GM12878 (cell line): ENCODE results near the gene CNOT3. TPM values are rescaled to one million over a fixed set of nuclear protein-coding genes. Genes with fewer than 3 reads are reported as not detected.
A peak's percentile ranks its signal among the peaks of the same experiment; 100 is the strongest.

Experiments
- ATAC-seq: fragments of 200-7000 bp; cut with Tn5 transposase; 3 replicates; pipeline ENCODE4 v1.9.1; 2020; ENCODE audit warnings: mild to moderate bottlenecking, moderate library complexity
- BruUV-seq: library from RNA; stranded (reverse); fragments of 400-500 nt; replicated peaks from 2 replicates; lab custom pipeline; 2021; lab: Mats Ljungman, UMichigan
- CTCF ChIA-PET: fragments of 300-600 bp; sonication (Branson Sonifier 250); formaldehyde crosslinking; extraction: SDS; loops from one replicate; lab custom pipeline; 2021; ENCODE audit warnings: inconsistent platforms; lab: Yijun Ruan, JAX
- POLR2A ChIA-PET: fragments of 350-600 bp; formaldehyde crosslinking; extraction: SDS; loops from one replicate; lab custom pipeline; 2021; ENCODE audit warnings: inconsistent platforms; lab: Charles Lee
- RAD21 ChIA-PET: fragments of 300-600 bp; sonication (Branson Sonifier 250); formaldehyde crosslinking; loops from one replicate; lab custom pipeline; 2023; ENCODE audit warnings: antibody characterized with exemption; ENCODE audit not compliant: unreplicated experiment; lab: Charles Lee
- SMC1A ChIA-PET: fragments of 300-600 bp; sonication (Branson Sonifier 250); formaldehyde crosslinking; loops from one replicate; lab custom pipeline; 2023; ENCODE audit not compliant: unreplicated experiment, uncharacterized antibody; lab: Charles Lee
- DNase-seq: peaks from one replicate; pipeline ENCODE4 v3.0.0-alpha.2; 2011; ENCODE audit warnings: low read depth, low spot score
- FAIRE-seq: peaks from 3 replicates; lab custom pipeline; 2011; peaks lifted over from hg19 to GRCh38; lab: Jason Lieb, UNC
- H2AFZ ChIP-seq: 2 replicates; pipeline ENCODE4 v1.6.0; 2011; ENCODE audit warnings: low read depth, low read length, control low read depth; ENCODE audit not compliant: control insufficient read depth
- H3K27ac ChIP-seq: 2 replicates; pipeline ENCODE4 v1.5.1; 2011; ENCODE audit warnings: control low read depth; ENCODE audit not compliant: control insufficient read depth, insufficient read depth
- H3K27me3 ChIP-seq, 2 experiments: replicated peaks in 1 of 2; 2 replicates each; pipeline versions ENCODE4 v1.6.0 to v1.6.1; 2011; ENCODE audit warnings: low read length in 1 of 2; ENCODE audit not compliant: control insufficient read depth in 2 of 2, insufficient read depth in 2 of 2
- H3K36me3 ChIP-seq, 2 experiments: 2 replicates each; pipeline ENCODE4 v1.5.1; 2011; ENCODE audit warnings: low read length in 1 of 2; ENCODE audit not compliant: control insufficient read depth in 2 of 2, insufficient read depth in 2 of 2
- H3K4me1 ChIP-seq: 2 replicates; pipeline ENCODE4 v1.6.1; 2011; ENCODE audit warnings: mild to moderate bottlenecking, low read length, moderate library complexity, mixed read lengths; ENCODE audit not compliant: control insufficient read depth, insufficient read depth
- H3K4me2 ChIP-seq: 2 replicates; pipeline ENCODE4 v1.6.0; 2011; ENCODE audit warnings: control low read depth; ENCODE audit not compliant: control insufficient read depth, insufficient read depth
- H3K4me3 ChIP-seq: fragments of 200-600 bp; sonication (generic); 2 replicates; pipeline ENCODE4 v1.5.1; 2016
- H3K79me2 ChIP-seq: 2 replicates; pipeline ENCODE4 v1.6.0; 2011; ENCODE audit warnings: low read length; ENCODE audit not compliant: control insufficient read depth, insufficient read depth
- H3K9ac ChIP-seq: 2 replicates; pipeline ENCODE4 v1.8.0; 2011; ENCODE audit warnings: low read length, control low read depth, mixed read lengths; ENCODE audit not compliant: control insufficient read depth, insufficient read depth
- H3K9me3 ChIP-seq: replicated peaks from 3 replicates; pipeline ENCODE4 v1.5.1; 2011; ENCODE audit warnings: mild to moderate bottlenecking, low read length; ENCODE audit not compliant: control insufficient read depth, insufficient read depth
- H4K20me1 ChIP-seq: 2 replicates; pipeline ENCODE4 v1.6.0; 2011; ENCODE audit not compliant: control insufficient read depth, insufficient read depth
- BACH1 ChIP-seq: fragments of 450-650 bp; IDR thresholded peaks from 2 replicates; pipeline ENCODE4 v1.6.1; 2017; ENCODE audit warnings: mild to moderate bottlenecking, borderline replicate concordance
- CBX3 ChIP-seq: fragments of 200-600 bp; sonication (generic); IDR thresholded peaks from 2 replicates; pipeline ENCODE4 v1.6.1; 2016; ENCODE audit warnings: low read depth, borderline replicate concordance
- CHD1 ChIP-seq: IDR thresholded peaks from 2 replicates; pipeline ENCODE4 v1.6.1; 2012; ENCODE audit warnings: low read depth, low read length, improper control_type of control experiment
- CREM ChIP-seq: IDR thresholded peaks from 2 replicates; pipeline ENCODE4 v1.6.1; 2014; ENCODE audit warnings: antibody characterized with exemption, low read depth
- HDGF ChIP-seq: fragments of 450-650 bp; IDR thresholded peaks from 2 replicates; pipeline ENCODE4 v1.6.1; 2016; ENCODE audit warnings: antibody characterized with exemption
- NR2C2 ChIP-seq: IDR thresholded peaks from 2 replicates; pipeline ENCODE4 v1.6.1; 2011; ENCODE audit warnings: borderline replicate concordance, low read depth; ENCODE audit not compliant: control insufficient read depth, insufficient read length
- NR2F1 ChIP-seq: fragments of 450-650 bp; conservative IDR thresholded peaks from 2 replicates; pipeline ENCODE4 v1.6.1; 2017; ENCODE audit warnings: mild to moderate bottlenecking
- POLR2AphosphoS2 ChIP-seq: IDR thresholded peaks from 2 replicates; pipeline ENCODE4 v1.6.1; 2011; ENCODE audit warnings: low read depth, mild to moderate bottlenecking, low read length, improper control_type of control experiment, moderate library complexity
- POU2F2 ChIP-seq: IDR thresholded peaks from 3 replicates; pipeline ENCODE4 v1.6.1; 2011; ENCODE audit warnings: low read depth, mild to moderate bottlenecking, low read length, borderline replicate concordance
- SIN3A ChIP-seq: IDR thresholded peaks from 2 replicates; pipeline ENCODE4 v1.6.1; 2012; ENCODE audit warnings: low read depth, low read length, improper control_type of control experiment
- SREBF1 ChIP-seq: IDR thresholded peaks from 2 replicates; pipeline ENCODE4 v1.6.1; 2012; ENCODE audit warnings: mild to moderate bottlenecking, low read length
- ZNF207 ChIP-seq: fragments of 450-650 bp; IDR thresholded peaks from 2 replicates; pipeline ENCODE4 v1.6.1; 2014; ENCODE audit warnings: antibody characterized with exemption, mild to moderate bottlenecking, borderline replicate concordance
- WGBS: methylation state at CpG from one replicate; pipeline ENCODE4 v1.1.6; 2016; ENCODE audit warnings: low lambda C conversion rate; ENCODE audit not compliant: insufficient replicate concordance, insufficient coverage; ENCODE audit errors: missing lambda C conversion rate; 5-methylcytosine and 5-hydroxymethylcytosine counted together
- in situ Hi-C: fragments of 300-500 bp; cut with MboI; formaldehyde crosslinking; loops from 9 replicates; pipeline ENCODE4 v1.14.3; 2018; ENCODE audit warnings: mixed read lengths
- intact Hi-C: fragments of 100-400 bp; cut with micrococcal nuclease; formaldehyde crosslinking; loops from one replicate; pipeline ENCODE4 v1.14.2; 2022; ENCODE audit not compliant: unreplicated experiment
- polyA plus RNA-seq, 11 experiments: library from polyadenylated mRNA; depleted of rRNA in 4 of 11; unstranded in 6 of 11; stranded (reverse) in 5 of 11; fragments of >200 nt; fragmentation: Nextera tagmentation in 4 of 11; fragmentation: Illumina TruSeq in 1 of 11; extraction: Ambion mirVana in 4 of 11; extraction: Trizol in 1 of 11; gene quantifications; 1 replicate in 1 of 11; 2 replicates in 10 of 11; pipeline versions ENCODE4 v1.2.1 to v1.2.3, GENCODE V29; 2011 to 2016; ENCODE audit warnings: inconsistent platforms in 2 of 11, missing spikeins in 2 of 11, low read depth in 1 of 11
- total RNA-seq, 4 experiments: library from RNA; depleted of rRNA in 3 of 4; stranded (reverse); fragments of >200 nt in 3 of 4; fragmentation: Illumina TruSeq in 1 of 4; extraction: Trizol in 1 of 4; gene quantifications; 2 replicates each; pipeline versions ENCODE4 v1.2.1 to v1.2.3, GENCODE V29; 2013 to 2021
- TF ChIP-seq, protein P1 (sequence below): fragments of 450-650 bp; IDR thresholded peaks from 2 replicates; pipeline ENCODE4 v1.6.1; 2017; ENCODE audit warnings: low read depth, mild to moderate bottlenecking, moderate library complexity
- TF ChIP-seq, protein P2 (sequence below): fragments of 450-650 bp; IDR thresholded peaks from 2 replicates; pipeline ENCODE4 v1.6.1; 2018; ENCODE audit warnings: mild to moderate bottlenecking, low read depth, moderate library complexity; ENCODE audit not compliant: partially characterized antibody
- TF ChIP-seq, protein P3 (sequence below): fragments of 450-650 bp; IDR thresholded peaks from 2 replicates; pipeline ENCODE4 v1.6.1; 2016; ENCODE audit warnings: mild to moderate bottlenecking

The CNOT3 gene
- total and polyA plus RNA-seq, 10 of the 15 experiments (the other 5 are each of a cell fraction or from before 2014, with no cell fraction given): 0.14 to 45.1 (median 14.0) TPM

DNA sequence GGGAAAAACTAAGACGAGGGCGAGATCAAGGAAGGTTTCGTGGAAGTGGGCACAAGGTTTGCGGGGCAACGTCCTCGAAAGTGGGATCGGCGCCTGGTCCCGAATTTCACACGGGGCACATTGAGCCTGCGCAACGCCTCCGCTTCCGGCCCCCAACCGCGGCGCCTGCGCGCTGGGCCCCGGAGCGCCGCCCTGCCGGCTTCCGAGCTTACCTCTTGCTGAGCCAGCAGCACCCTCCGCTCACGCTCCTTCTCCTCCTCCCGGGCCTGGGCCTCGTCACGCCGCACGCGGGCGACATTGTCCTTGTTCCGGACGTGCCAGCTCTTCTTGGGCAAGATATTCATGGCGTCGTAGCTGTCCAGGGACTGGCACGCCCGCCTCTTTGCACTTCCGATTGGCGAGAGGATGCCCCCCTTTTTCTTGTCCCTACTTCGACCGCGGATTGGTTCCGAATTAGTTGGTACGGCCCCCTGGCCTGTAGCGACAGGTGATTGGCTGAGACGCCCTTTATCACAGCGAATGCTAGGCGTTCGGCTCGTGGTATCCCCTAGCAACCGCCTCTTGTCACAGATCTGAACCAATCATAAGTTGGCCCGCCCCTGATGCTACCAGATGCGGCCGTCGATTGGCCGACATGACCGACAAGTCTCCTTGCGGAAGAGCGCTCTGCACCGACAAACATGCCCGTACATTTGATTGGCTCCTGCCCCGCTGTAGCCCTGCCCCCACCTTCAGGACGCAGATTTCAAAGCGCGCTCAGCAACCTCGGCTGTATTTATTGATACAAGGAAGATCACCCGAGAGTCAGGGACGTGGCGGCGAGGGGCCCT is 22.0 kb downstream of the CNOT3 start, which contains the start of gene LENG1 (continued):
- TF ChIP-seq ZNF207 (peak; percentile 95), HDGF (peak; percentile 63; the same call in 1 of the 2 replicates), NR2C2 (no peak), POLR2AphosphoS2 (peak; percentile 68), POU2F2 (peak; percentile 82), SIN3A (peak; percentile 99), SREBF1 (peak; percentile 72; the same call in 1 of the 2 replicates)
- TF ChIP-seq, protein P1, sequence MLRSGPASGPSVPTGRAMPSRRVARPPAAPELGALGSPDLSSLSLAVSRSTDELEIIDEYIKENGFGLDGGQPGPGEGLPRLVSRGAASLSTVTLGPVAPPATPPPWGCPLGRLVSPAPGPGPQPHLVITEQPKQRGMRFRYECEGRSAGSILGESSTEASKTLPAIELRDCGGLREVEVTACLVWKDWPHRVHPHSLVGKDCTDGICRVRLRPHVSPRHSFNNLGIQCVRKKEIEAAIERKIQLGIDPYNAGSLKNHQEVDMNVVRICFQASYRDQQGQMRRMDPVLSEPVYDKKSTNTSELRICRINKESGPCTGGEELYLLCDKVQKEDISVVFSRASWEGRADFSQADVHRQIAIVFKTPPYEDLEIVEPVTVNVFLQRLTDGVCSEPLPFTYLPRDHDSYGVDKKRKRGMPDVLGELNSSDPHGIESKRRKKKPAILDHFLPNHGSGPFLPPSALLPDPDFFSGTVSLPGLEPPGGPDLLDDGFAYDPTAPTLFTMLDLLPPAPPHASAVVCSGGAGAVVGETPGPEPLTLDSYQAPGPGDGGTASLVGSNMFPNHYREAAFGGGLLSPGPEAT: no peak

DNA sequence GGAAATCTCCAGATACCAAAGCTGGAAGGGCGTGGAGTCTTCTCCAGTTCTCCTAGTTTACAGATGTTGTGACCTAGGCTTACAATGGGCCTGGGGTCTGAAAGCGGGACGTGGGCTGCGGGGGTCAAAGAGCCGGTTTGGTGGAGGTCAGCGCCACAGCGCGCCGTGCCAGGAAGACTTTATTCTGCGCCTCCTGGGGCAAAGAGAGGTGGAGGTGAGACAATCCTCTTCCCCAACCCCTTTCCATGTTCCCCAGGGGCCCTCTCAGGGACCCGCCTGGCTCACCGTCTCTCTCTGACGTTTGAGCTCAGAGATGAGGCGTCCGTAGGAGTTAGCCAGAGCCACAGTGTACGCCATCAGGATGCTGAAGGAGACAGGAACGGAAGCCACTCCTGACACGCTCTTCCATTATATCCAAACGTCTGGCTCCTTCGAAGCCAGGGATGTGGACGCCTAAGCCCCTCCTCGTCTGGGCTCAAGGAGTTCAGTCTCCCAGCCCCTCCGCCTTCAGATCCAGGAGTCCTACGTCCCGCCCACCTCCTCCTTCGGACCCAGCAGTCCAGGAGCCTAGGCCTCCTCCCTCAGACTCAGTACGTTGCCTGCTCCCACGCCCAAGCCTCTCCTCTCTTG is 22.7 kb downstream of the CNOT3 start:
- Histone ChIP-seq H3K36me3 (peaks cover 5 to 7% of the 10 kb centered on the region in 2 experiments; a peak in 2 of 4 replicates), H3K9ac (peak overlapping the region; percentile 82), H3K4me2 (peak overlapping the region; percentile 97), H3K27ac (peak overlapping the region; percentile 75), H3K27me3 (no peaks in the 10 kb centered on the region), H3K79me2 (peaks cover 8% of the 10 kb centered on the region), H2AFZ (peak overlapping the region; percentile 87), H3K4me3 (peak overlapping the region; percentile 95), H4K20me1 (no peaks in the 10 kb centered on the region), H3K4me1 (peaks cover 4% of the 10 kb centered on the region; the same call in 1 of the 2 replicates), H3K9me3 (no peaks in the 10 kb centered on the region; the same call in 2 of the 3 replicates)
- no peak for DNase-seq
- ATAC-seq: no peak
- in situ Hi-C loops: no loop called here
- ChIA-PET RAD21 (interaction anchor here (0.8 to 2.1 kb wide), 3 partner anchors 23 to 29 kb away, joined by 3 to 14 read pairs (median 5); partner anchors contain the start of genes CNOT3 and MBOAT7), SMC1A (interaction anchor here (1.3 to 1.5 kb wide), 2 partner anchors 23 to 230 kb away, joined by 4 to 5 read pairs; no protein-coding TSS in a partner anchor), CTCF (interaction anchor here (1.2 to 2.1 kb wide), 4 partner anchors 8 to 72 kb away, joined by 3 to 15 read pairs (median 6); partner anchors contain the start of gene CNOT3), POLR2A (interaction anchor here (0.7 to 4.0 kb wide), 7 partner anchors 12 to 45 kb away, joined by 4 to 30 read pairs (median 8); partner anchors contain the start of genes CNOT3, MBOAT7, PRPF31 and TFPT)
- intact Hi-C loops: no loop called here
- TSS peak; percentile 90 for BruUV-seq
- 7% methylated on average over 28 of the region's 28 CpGs for WGBS
- FAIRE-seq: peak; percentile 7
- TF ChIP-seq, protein P2, sequence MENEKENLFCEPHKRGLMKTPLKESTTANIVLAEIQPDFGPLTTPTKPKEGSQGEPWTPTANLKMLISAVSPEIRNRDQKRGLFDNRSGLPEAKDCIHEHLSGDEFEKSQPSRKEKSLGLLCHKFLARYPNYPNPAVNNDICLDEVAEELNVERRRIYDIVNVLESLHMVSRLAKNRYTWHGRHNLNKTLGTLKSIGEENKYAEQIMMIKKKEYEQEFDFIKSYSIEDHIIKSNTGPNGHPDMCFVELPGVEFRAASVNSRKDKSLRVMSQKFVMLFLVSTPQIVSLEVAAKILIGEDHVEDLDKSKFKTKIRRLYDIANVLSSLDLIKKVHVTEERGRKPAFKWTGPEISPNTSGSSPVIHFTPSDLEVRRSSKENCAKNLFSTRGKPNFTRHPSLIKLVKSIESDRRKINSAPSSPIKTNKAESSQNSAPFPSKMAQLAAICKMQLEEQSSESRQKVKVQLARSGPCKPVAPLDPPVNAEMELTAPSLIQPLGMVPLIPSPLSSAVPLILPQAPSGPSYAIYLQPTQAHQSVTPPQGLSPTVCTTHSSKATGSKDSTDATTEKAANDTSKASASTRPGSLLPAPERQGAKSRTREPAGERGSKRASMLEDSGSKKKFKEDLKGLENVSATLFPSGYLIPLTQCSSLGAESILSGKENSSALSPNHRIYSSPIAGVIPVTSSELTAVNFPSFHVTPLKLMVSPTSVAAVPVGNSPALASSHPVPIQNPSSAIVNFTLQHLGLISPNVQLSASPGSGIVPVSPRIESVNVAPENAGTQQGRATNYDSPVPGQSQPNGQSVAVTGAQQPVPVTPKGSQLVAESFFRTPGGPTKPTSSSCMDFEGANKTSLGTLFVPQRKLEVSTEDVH: peak; percentile 4
- TF ChIP-seq CREM (no peak), CHD1 (no peak), SIN3A (peak; percentile 56; the same call in 1 of the 2 replicates), CBX3 (no peak), NR2F1 (peak; percentile 49; the same call in 1 of the 2 replicates), BACH1 (no peak)
- TF ChIP-seq, protein P3, sequence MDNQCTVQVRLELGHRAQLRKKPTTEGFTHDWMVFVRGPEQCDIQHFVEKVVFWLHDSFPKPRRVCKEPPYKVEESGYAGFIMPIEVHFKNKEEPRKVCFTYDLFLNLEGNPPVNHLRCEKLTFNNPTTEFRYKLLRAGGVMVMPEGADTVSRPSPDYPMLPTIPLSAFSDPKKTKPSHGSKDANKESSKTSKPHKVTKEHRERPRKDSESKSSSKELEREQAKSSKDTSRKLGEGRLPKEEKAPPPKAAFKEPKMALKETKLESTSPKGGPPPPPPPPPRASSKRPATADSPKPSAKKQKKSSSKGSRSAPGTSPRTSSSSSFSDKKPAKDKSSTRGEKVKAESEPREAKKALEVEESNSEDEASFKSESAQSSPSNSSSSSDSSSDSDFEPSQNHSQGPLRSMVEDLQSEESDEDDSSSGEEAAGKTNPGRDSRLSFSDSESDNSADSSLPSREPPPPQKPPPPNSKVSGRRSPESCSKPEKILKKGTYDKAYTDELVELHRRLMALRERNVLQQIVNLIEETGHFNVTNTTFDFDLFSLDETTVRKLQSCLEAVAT: 0 out of 2 replicates have a peak, but pooled peaks have one; percentile 10
